Measurements from ENCODE around the gene SAAL1. TPM values are rescaled to one million over a fixed set of nuclear protein-coding genes. Genes with fewer than 3 reads are reported as not detected.

The SAAL1 gene
- total RNA-seq, 1 experiment from 2014 or later = 29.3 TPM

GRCh38 chr11:18093959-18094358 lies 11.9 kb downstream of the SAAL1 start:
- CTCF ChIA-PET = no interaction called here
- Mint-ChIP-seq H3K4me1 (ENCODE audit: low read depth, unreplicated experiment) (no peaks in the 10 kb centered on the region), H3K27me3 (ENCODE audit: unreplicated experiment) (no peaks in the 10 kb centered on the region), H3K36me3 (ENCODE audit: insufficient read depth, unreplicated experiment) (no peaks in the 10 kb centered on the region), H3K4me3 (ENCODE audit: low read depth, unreplicated experiment) (no peak overlapping the region), H3K27ac (ENCODE audit: unreplicated experiment) (no peak overlapping the region), H3K9me3 (ENCODE audit: low read depth, unreplicated experiment) (no peaks in the 10 kb centered on the region)
- no TSS peak for BruUV-seq (replicated peaks)
- no peak for TF ChIP-seq CTCF (IDR thresholded peaks at IDR 0.05; ENCODE audit: unreplicated experiment)
- intact Hi-C loops (cut with micrococcal nuclease; ENCODE audit: unreplicated experiment) = no loop called here
- no peak for DNase-seq

- intact Hi-C loops (cut with micrococcal nuclease; ENCODE audit: unreplicated experiment) = no loop called here
- no peak for DNase-seq
- Mint-ChIP-seq H3K9me3 (ENCODE audit: low read depth, unreplicated experiment) (no peaks in the 10 kb centered on the region), H3K4me1 (ENCODE audit: low read depth, unreplicated experiment) (no peaks in the 10 kb centered on the region), H3K36me3 (ENCODE audit: insufficient read depth, unreplicated experiment) (peaks cover 11% of the 10 kb centered on the region), H3K27me3 (ENCODE audit: unreplicated experiment) (no peaks in the 10 kb centered on the region), H3K4me3 (ENCODE audit: low read depth, unreplicated experiment) (no peak overlapping the region), H3K27ac (ENCODE audit: unreplicated experiment) (no peak overlapping the region)
- CTCF ChIA-PET = no interaction called here
- no TSS peak for BruUV-seq (replicated peaks)
- no peak for TF ChIP-seq CTCF (IDR thresholded peaks at IDR 0.05; ENCODE audit: unreplicated experiment)
Observed at GRCh38 chr11:18091731-18092130, 14.2 kb downstream of the SAAL1 start.

DNA sequence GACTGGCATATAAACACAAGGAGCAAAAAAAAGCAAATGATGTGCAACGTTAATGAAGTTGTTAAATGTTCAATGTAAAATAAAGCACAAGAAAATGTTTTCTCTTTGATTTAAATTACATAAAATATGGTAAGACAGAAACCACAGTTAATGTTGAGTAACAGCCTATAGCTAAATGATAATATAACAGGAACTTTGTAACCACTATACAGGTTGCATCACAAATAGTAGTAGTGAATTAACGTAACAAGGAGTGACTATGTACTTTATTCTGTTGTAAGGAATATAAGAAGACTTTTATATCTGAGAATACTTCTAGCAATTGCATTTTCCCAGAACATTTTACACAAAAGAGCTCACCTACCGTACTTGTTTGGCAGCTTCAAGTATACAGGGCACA lies 16.9 kb downstream of the SAAL1 start:
- H3K27me3 Mint-ChIP-seq (ENCODE audit: unreplicated experiment) = no peaks in the 10 kb centered on the region
- peaks cover 11% of the 10 kb centered on the region for H3K36me3 Mint-ChIP-seq (ENCODE audit: insufficient read depth, unreplicated experiment)
- intact Hi-C loops (cut with micrococcal nuclease; ENCODE audit: unreplicated experiment) = no loop called here
- H3K4me3 Mint-ChIP-seq (ENCODE audit: low read depth, unreplicated experiment) = no peak overlapping the region
- CTCF ChIA-PET = no interaction called here
- no peaks in the 10 kb centered on the region for H3K9me3 Mint-ChIP-seq (ENCODE audit: low read depth, unreplicated experiment)
- no peaks in the 10 kb centered on the region for H3K4me1 Mint-ChIP-seq (ENCODE audit: low read depth, unreplicated experiment)
- no peak for DNase-seq
- H3K27ac Mint-ChIP-seq (ENCODE audit: unreplicated experiment) = no peak overlapping the region
- no peak for TF ChIP-seq CTCF (IDR thresholded peaks at IDR 0.05; ENCODE audit: unreplicated experiment)
- BruUV-seq (replicated peaks) = no TSS peak

DNA sequence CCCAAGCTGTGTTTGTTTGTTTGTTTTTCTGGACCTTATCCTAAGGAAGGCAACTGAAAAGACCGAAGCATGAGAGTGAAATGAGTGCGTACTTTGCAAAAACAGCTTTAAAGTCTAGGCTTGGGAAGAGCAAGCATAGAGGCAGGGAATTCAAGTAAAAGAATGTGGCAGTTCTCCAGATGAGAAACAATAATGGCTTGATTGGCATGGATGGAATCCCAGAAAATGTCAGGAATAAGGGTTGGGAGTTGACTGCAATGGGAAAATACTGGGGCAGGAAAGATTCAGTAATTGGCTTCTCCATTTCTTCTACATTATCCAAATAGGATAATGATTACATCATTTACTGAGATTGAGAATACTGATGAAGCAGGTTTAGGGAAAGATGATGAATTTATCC lies 17.5 kb downstream of the SAAL1 start:
- no peaks in the 10 kb centered on the region for H3K4me1 Mint-ChIP-seq (ENCODE audit: low read depth, unreplicated experiment)
- no peak for DNase-seq
- H3K9me3 Mint-ChIP-seq (ENCODE audit: low read depth, unreplicated experiment) = no peaks in the 10 kb centered on the region
- CTCF ChIA-PET = no interaction called here
- intact Hi-C loops (cut with micrococcal nuclease; ENCODE audit: unreplicated experiment) = no loop called here
- H3K36me3 Mint-ChIP-seq (ENCODE audit: insufficient read depth, unreplicated experiment) = peaks cover 15% of the 10 kb centered on the region
- no peak overlapping the region for H3K4me3 Mint-ChIP-seq (ENCODE audit: low read depth, unreplicated experiment)
- no TSS peak for BruUV-seq (replicated peaks)
- no peak for TF ChIP-seq CTCF (IDR thresholded peaks at IDR 0.05; ENCODE audit: unreplicated experiment)
- H3K27ac Mint-ChIP-seq (ENCODE audit: unreplicated experiment) = no peak overlapping the region
- no peaks in the 10 kb centered on the region for H3K27me3 Mint-ChIP-seq (ENCODE audit: unreplicated experiment)

- Mint-ChIP-seq H3K27me3 (ENCODE audit: unreplicated experiment) (no peaks in the 10 kb centered on the region), H3K4me1 (ENCODE audit: low read depth, unreplicated experiment) (no peaks in the 10 kb centered on the region), H3K36me3 (ENCODE audit: insufficient read depth, unreplicated experiment) (peaks cover 4% of the 10 kb centered on the region), H3K9me3 (ENCODE audit: low read depth, unreplicated experiment) (no peaks in the 10 kb centered on the region), H3K4me3 (ENCODE audit: low read depth, unreplicated experiment) (no peak overlapping the region), H3K27ac (ENCODE audit: unreplicated experiment) (no peak overlapping the region)
- DNase-seq = no peak
- BruUV-seq (replicated peaks) = no TSS peak
- CTCF ChIA-PET = no interaction called here
- TF ChIP-seq CTCF (IDR thresholded peaks at IDR 0.05; ENCODE audit: unreplicated experiment) = no peak
- intact Hi-C loops (cut with micrococcal nuclease; ENCODE audit: unreplicated experiment) = no loop called here
Observed at GRCh38 chr11:18081551-18081950, 24.3 kb downstream of the SAAL1 start.

Measured in Calu3 (cell line).